SKM-1 (cell line): ENCODE measurements around the gene AGAP2.

ENCODE experiments used
- DNase-seq: peaks from one replicate; lab custom pipeline; 2025; ENCODE audit not compliant: unreplicated experiment; lab: John Stamatoyannopoulos, UW

Gene AGAP2

GRCh38 chr12:57737467-57738460 lies 778 bp downstream of the AGAP2 start:
- no peak for DNase-seq

GRCh38 chr12:57736741-57737466 lies 1.6 kb downstream of the AGAP2 start:
- DNase-seq: no peak

GRCh38 chr12:57735952-57736740 lies 2.4 kb downstream of the AGAP2 start:
- no peak for DNase-seq

GRCh38 chr12:57735198-57735855 lies 3.2 kb downstream of the AGAP2 start:
- DNase-seq: no peak

- no peak for DNase-seq
Observed at GRCh38 chr12:57734591-57734990, 4.0 kb downstream of the AGAP2 start.

GRCh38 chr12:57733928-57734327 lies 4.6 kb downstream of the AGAP2 start:
- DNase-seq: no peak

GRCh38 chr12:57732726-57733593 lies 5.6 kb downstream of the AGAP2 start:
- DNase-seq: no peak

- no peak for DNase-seq
Observed at GRCh38 chr12:57732270-57732669, 6.3 kb downstream of the AGAP2 start.

GRCh38 chr12:57731411-57732080 lies 7.0 kb downstream of the AGAP2 start:
- no peak for DNase-seq

GRCh38 chr12:57730336-57731067 lies 8.0 kb downstream of the AGAP2 start:
- no peak for DNase-seq

GRCh38 chr12:57729321-57729844 lies 9.2 kb downstream of the AGAP2 start:
- no peak for DNase-seq

GRCh38 chr12:57727758-57728395 lies 10.7 kb downstream of the AGAP2 start:
- no peak for DNase-seq

- no peak for DNase-seq
Observed at GRCh38 chr12:57726884-57727757, 11.4 kb downstream of the AGAP2 start.

- no peak for DNase-seq
Observed at GRCh38 chr12:57726151-57726883, 12.2 kb downstream of the AGAP2 start.

GRCh38 chr12:57725851-57726150 lies 12.7 kb downstream of the AGAP2 start:
- no peak for DNase-seq
